CD4-positive, alpha-beta T cell (primary cell): ENCODE measurements around the gene EXOC1. TPM values are rescaled to one million over a fixed set of nuclear protein-coding genes. Genes with fewer than 3 reads are reported as not detected.

Experiments
- ATAC-seq: fragments of 200-7000 bp; cut with Tn5 transposase; one replicate; pipeline ENCODE4 v1.10.0; 2022; ENCODE audit warnings: mild to moderate bottlenecking; ENCODE audit not compliant: poor library complexity
- CTCF ChIA-PET: fragments of 350-600 bp; sonication (Branson Sonifier 250); formaldehyde crosslinking; loops from one replicate; lab custom pipeline; 2021; ENCODE audit warnings: antibody characterized with exemption, inconsistent platforms; lab: Charles Lee
- POLR2A ChIA-PET: fragments of 350-600 bp; sonication (Branson Sonifier 250); formaldehyde crosslinking; loops from one replicate; lab custom pipeline; 2021; ENCODE audit warnings: antibody characterized with exemption, inconsistent platforms; lab: Charles Lee
- DNase-seq, 14 experiments: peaks; one replicate each; pipeline ENCODE4 v3.0.0-alpha.2; 2013 to 2020; ENCODE audit warnings: mixed read lengths in 2 of 14
- H3K27ac ChIP-seq, 2 donors: one replicate each; pipeline versions ENCODE4 v1.5.1 to v1.7.0; 2013; ENCODE audit warnings: low read length in 2 of 2, low read depth in 1 of 2, mild to moderate bottlenecking in 1 of 2
- H3K27me3 ChIP-seq, 2 experiments: 1 replicate in 1 of 2; 2 replicates in 1 of 2; pipeline versions ENCODE4 v1.6.1 to v1.7.0; 2013; ENCODE audit warnings: low read length in 2 of 2, control low read depth in 1 of 2, mild to moderate bottlenecking in 1 of 2, moderate library complexity in 1 of 2; ENCODE audit not compliant: insufficient read depth in 2 of 2, control insufficient read depth in 1 of 2
- H3K36me3 ChIP-seq: one replicate; pipeline ENCODE4 v1.6.1; 2013; ENCODE audit warnings: low read length, control low read depth; ENCODE audit not compliant: insufficient read depth
- H3K4me1 ChIP-seq: one replicate; pipeline ENCODE4 v1.6.1; 2013; ENCODE audit warnings: low read length, control low read depth; ENCODE audit not compliant: insufficient read depth
- H3K4me3 ChIP-seq: one replicate; pipeline ENCODE4 v1.5.1; 2013; ENCODE audit warnings: mild to moderate bottlenecking, low read length, moderate library complexity
- H3K9me3 ChIP-seq, 2 experiments: 1 replicate in 1 of 2; 2 replicates in 1 of 2; pipeline versions ENCODE4 v1.6.1 to v1.7.0; 2013; ENCODE audit warnings: low read length in 2 of 2, mild to moderate bottlenecking in 2 of 2, control low read depth in 1 of 2, moderate library complexity in 1 of 2; ENCODE audit not compliant: control insufficient read depth in 1 of 2, insufficient read depth in 1 of 2
- H3K27ac Mint-ChIP-seq: one replicate; pipeline ENCODE4 v1.8.0; 2020; ENCODE audit warnings: mixed read lengths
- H3K27me3 Mint-ChIP-seq: one replicate; pipeline ENCODE4 v1.8.0; 2021; ENCODE audit warnings: mixed read lengths
- H3K36me3 Mint-ChIP-seq: one replicate; pipeline ENCODE4 v1.8.0; 2021; ENCODE audit warnings: low read depth, mixed read lengths
- H3K4me1 Mint-ChIP-seq: one replicate; pipeline ENCODE4 v1.8.0; 2021; ENCODE audit warnings: low read depth, mixed read lengths
- H3K4me3 Mint-ChIP-seq: one replicate; pipeline ENCODE4 v1.8.0; 2020; ENCODE audit warnings: mild to moderate bottlenecking, mixed read lengths
- H3K9me3 Mint-ChIP-seq: one replicate; pipeline ENCODE4 v1.8.0; 2020; ENCODE audit warnings: mixed read lengths
- intact Hi-C, 2 experiments: fragments of 100-400 bp; cut with DNase I in 1 of 2; cut with micrococcal nuclease in 1 of 2; formaldehyde crosslinking; loops; one replicate each; pipeline versions ENCODE4 v1.15.1 to v1.9.0; 2023 to 2025; cut with DNase I, micrococcal nuclease
- total RNA-seq, 174 experiments: library from RNA in 2 of 174; stranded (reverse) in 2 of 174; gene quantifications; one replicate each; pipeline ENCODE4 v1.2.3 and lab custom pipeline; 2021 to 2026
- TF ChIP-seq, protein P1 (sequence below): fragments of 200-600 bp; IDR thresholded peaks from one replicate; pipeline ENCODE4 v1.8.0; 2022; ENCODE audit warnings: antibody characterized with exemption, mild to moderate bottlenecking

Gene EXOC1
- total RNA-seq, 2 experiments from 2014 or later: 15.2 to 15.7 TPM

DNA sequence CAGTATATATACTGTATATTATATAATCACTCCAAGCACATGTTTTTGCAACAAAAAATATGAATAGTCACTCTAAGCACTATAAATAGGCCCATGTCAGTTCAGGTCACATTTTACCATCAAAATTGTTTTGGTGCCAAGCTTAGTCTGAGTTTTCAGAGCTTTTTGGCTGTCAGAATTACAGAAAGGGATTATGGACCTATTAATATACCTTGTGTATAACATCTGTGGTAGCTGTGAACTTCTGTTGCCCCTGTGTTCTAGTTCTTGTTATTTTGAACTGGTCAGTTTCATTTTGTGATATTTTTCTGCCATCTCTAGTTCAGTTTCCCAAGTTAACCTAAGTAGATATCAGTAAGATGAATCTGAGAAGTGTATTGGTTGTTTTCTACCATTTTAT is 22.9 kb downstream of the EXOC1 start:
- Histone ChIP-seq H3K27ac (no peak overlapping the region), H3K27me3 (no peaks in the 10 kb centered on the region), H3K36me3 (peaks cover 76% of the 10 kb centered on the region), H3K9me3 (no peaks in the 10 kb centered on the region), H3K4me1 (no peaks in the 10 kb centered on the region), H3K4me3 (no peak overlapping the region)
- H3K4me3 Mint-ChIP-seq: no peak overlapping the region
- peaks cover 87% of the 10 kb centered on the region for H3K36me3 Mint-ChIP-seq
- TF ChIP-seq, protein P1, sequence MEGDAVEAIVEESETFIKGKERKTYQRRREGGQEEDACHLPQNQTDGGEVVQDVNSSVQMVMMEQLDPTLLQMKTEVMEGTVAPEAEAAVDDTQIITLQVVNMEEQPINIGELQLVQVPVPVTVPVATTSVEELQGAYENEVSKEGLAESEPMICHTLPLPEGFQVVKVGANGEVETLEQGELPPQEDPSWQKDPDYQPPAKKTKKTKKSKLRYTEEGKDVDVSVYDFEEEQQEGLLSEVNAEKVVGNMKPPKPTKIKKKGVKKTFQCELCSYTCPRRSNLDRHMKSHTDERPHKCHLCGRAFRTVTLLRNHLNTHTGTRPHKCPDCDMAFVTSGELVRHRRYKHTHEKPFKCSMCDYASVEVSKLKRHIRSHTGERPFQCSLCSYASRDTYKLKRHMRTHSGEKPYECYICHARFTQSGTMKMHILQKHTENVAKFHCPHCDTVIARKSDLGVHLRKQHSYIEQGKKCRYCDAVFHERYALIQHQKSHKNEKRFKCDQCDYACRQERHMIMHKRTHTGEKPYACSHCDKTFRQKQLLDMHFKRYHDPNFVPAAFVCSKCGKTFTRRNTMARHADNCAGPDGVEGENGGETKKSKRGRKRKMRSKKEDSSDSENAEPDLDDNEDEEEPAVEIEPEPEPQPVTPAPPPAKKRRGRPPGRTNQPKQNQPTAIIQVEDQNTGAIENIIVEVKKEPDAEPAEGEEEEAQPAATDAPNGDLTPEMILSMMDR: no peak
- no peaks in the 10 kb centered on the region for H3K9me3 Mint-ChIP-seq
- intact Hi-C loops: no loop called here
- ChIA-PET POLR2A (no interaction called here), CTCF (interaction anchor here (1.2 kb wide), 1 partner anchor 9 kb away, joined by 4 read pairs; no protein-coding TSS in a partner anchor)
- H3K4me1 Mint-ChIP-seq: no peaks in the 10 kb centered on the region
- ATAC-seq (no peak), DNase-seq (no peak)
- H3K27me3 Mint-ChIP-seq: no peaks in the 10 kb centered on the region
- H3K27ac Mint-ChIP-seq: no peak overlapping the region

DNA sequence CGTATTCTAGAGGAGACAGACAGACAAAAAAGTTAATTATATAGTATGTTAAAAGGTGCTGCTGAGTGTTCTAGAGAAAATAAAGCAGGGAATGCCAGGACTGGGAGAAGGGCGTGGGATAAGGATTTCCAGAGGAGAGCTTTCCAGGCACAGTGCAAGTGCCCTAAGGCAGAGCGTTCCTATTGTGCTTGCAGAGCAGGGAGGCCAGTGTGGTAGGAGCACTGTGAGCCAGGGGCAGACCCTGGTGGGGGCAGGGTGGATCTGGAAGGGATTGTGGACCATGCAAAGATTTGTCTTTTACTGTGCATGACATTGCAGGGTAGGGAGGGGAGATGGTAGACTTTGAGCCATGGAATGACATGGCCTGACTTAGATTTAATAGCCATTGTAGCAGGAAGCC is 25.8 kb downstream of the EXOC1 start:
- ChIA-PET CTCF (no interaction called here), POLR2A (interaction anchor here (1.0 kb wide), 1 partner anchor 16 kb away, joined by 3 read pairs; no protein-coding TSS in a partner anchor)
- intact Hi-C loops: no loop called here
- Histone ChIP-seq H3K27ac (no peak overlapping the region), H3K4me1 (no peaks in the 10 kb centered on the region), H3K9me3 (no peaks in the 10 kb centered on the region), H3K27me3 (no peaks in the 10 kb centered on the region), H3K36me3 (peaks cover 63% of the 10 kb centered on the region), H3K4me3 (no peak overlapping the region)
- DNase-seq: no peak
- no peak for ATAC-seq
- H3K9me3 Mint-ChIP-seq: no peaks in the 10 kb centered on the region
- peaks cover 86% of the 10 kb centered on the region for H3K36me3 Mint-ChIP-seq
- TF ChIP-seq, protein P1: no peak
- H3K4me1 Mint-ChIP-seq: no peaks in the 10 kb centered on the region
- H3K27me3 Mint-ChIP-seq: no peaks in the 10 kb centered on the region
- no peak overlapping the region for H3K4me3 Mint-ChIP-seq
- H3K27ac Mint-ChIP-seq: no peak overlapping the region

DNA sequence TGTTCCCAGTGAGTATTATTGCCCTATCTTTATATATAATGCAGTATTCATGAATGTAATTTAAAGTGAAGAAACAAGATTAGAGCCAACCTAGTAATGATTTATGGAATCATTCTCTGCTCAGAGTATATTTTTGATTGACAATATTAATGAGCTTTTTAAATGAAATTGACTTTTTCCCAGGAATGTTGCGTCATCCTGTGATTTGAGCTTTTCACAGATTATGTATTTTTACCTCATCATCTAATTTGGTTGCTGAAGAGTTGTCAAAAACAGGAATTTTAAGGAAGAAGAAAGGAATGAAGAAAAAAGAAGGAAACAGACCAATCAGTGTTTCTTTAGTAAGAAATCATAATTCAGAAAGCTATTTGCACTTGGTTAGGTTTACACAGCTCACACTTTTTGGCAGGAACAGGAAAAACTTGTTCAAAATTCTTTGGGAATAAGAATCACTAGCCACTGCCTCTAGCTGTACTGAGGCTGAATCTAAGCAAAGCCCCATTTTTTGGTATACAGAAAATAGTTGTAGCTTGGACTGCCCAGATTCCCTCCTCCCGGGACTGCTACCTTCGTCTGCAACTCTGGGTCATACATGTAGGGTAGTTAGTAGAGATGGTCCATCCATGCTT is 27.3 kb downstream of the EXOC1 start:
- CTCF ChIA-PET: interaction anchor here (1.1 kb wide), 1 partner anchor 15 kb away, joined by 4 read pairs; no protein-coding TSS in a partner anchor
- TF ChIP-seq, protein P1: no peak
- ATAC-seq (no peak), DNase-seq (no peak)
- H3K27me3 ChIP-seq: no peaks in the 10 kb centered on the region
- intact Hi-C loops: no loop called here
- POLR2A ChIA-PET: interaction anchor here (1.0 kb wide), 1 partner anchor 68 kb away, joined by 8 read pairs; the partner anchor contains the start of gene CEP135
- Mint-ChIP-seq H3K27ac (no peak overlapping the region), H3K9me3 (no peaks in the 10 kb centered on the region), H3K36me3 (peaks cover 86% of the 10 kb centered on the region), H3K27me3 (no peaks in the 10 kb centered on the region), H3K4me3 (no peak overlapping the region), H3K4me1 (no peaks in the 10 kb centered on the region)
- no peaks in the 10 kb centered on the region for H3K9me3 ChIP-seq
- H3K27ac ChIP-seq: no peak overlapping the region
- H3K4me1 ChIP-seq: no peaks in the 10 kb centered on the region
- no peak overlapping the region for H3K4me3 ChIP-seq
- H3K36me3 ChIP-seq: peaks cover 58% of the 10 kb centered on the region
